UCSD-AML1 (cell line): ENCODE results near the gene FBXO34.
"Not testable (repeated sequence)": the region's sequence is repeated elsewhere in the genome, so short reads cannot be mapped to it uniquely, and the experiment has no call there.

Source experiments
- DNase-seq: peaks from one replicate; lab custom pipeline; 2025; ENCODE audit not compliant: unreplicated experiment; lab: John Stamatoyannopoulos, UW

FBXO34 gene

GRCh38 chr14:55381040-55381439 lies 109.8 kb downstream of the FBXO34 start:
- no peak for DNase-seq

- DNase-seq, result no peak
These were observed 110.3 kb downstream of the FBXO34 start for GRCh38 chr14:55381561-55381960.

- no peak for DNase-seq
These were observed 111.3 kb downstream of the FBXO34 start for GRCh38 chr14:55382483-55382882.

DNA sequence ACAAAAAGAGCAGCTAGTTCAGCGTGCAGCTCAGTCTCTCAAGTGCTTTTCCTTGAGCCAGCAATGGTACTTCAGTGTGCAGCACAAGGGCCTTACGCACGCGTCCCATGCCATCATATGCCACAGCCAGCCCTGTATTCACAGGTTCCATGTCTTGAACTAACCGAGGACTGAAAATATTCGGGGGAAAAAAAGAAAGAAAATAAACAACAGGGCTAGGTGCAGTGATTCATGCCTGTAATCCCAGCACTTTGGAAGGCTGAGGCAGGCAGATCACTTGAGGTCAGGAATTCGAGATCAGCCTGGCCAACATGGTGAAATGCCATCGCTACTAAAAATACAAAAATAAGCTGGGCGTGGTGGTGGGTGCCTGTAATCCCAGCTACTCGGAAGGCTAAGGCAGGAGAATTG lies 111.8 kb downstream of the FBXO34 start:
- not testable (repeated sequence) for DNase-seq

DNA sequence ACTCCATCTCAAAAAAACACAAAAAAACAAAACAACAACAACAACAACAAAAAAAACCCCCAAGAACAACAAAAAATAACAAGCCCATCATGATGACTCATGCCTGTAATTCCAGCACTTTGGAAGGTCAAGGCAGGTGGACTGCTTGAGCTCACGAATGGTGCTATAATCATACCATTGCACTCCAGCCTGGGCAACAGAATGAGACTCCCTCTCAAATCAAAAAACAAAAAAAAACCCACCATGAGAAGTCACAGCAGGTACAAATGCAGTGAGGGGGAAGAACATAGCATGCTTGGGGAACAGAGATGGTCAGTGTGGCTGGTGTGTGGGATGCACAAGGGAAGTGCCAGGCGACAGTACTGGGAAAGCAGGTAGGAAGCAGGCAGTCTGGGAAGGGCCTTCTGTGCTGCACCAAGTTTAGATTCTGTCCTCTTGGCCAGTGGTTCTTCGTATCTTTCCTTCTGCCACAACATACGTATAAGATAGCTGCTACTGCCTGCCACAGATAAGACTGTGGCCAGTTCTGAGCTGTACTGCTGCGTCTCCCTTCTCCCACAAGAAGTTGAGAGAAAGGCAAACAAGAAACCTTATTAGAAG lies 112.4 kb downstream of the FBXO34 start:
- peak; percentile 29 for DNase-seq

DNA sequence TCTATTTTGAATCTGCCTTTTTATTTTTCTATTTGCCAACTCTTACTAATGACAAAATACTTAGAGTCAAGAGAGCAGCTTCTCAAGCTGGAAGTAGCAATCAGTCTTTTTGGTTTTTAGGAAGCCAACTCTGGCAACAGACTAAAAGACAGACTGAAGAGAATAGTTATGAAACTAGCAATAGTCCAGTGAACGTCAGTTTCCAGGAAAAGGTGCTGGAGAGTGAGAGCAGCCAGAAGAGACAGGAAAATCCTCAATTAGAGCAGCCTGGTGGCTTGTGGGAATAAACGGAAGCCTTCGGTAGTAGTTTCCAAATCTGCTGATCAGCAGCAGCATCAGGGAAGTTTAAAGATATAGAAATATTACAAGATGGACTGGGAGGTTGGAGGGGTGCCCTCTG lies 113.3 kb downstream of the FBXO34 start:
- DNase-seq, result no peak

- DNase-seq, result no peak
These were observed 115.0 kb downstream of the FBXO34 start for GRCh38 chr14:55386037-55386808.

GRCh38 chr14:55387121-55387520 lies 115.9 kb downstream of the FBXO34 start:
- no peak for DNase-seq

GRCh38 chr14:55388160-55388559 lies 116.9 kb downstream of the FBXO34 start:
- DNase-seq, result no peak

DNA sequence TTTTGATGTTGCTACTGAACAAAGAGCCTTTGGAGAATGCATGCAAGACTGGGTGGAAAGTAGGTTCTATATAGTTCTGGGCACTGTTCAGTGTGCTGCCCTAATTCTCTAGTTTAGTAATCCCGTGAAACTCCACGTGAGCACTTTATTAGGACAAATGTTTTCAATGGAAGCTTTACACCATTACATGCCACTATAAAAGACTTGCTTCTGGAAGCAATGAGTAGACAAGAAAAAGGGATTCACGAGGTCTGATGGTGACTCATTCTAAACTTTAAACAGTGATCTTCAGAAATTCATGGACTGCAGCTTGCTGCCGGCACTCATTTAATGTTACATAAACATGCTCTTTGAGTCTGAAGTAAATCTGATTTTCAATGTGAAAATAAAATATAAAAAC lies 118.1 kb downstream of the FBXO34 start:
- DNase-seq, result no peak

DNA sequence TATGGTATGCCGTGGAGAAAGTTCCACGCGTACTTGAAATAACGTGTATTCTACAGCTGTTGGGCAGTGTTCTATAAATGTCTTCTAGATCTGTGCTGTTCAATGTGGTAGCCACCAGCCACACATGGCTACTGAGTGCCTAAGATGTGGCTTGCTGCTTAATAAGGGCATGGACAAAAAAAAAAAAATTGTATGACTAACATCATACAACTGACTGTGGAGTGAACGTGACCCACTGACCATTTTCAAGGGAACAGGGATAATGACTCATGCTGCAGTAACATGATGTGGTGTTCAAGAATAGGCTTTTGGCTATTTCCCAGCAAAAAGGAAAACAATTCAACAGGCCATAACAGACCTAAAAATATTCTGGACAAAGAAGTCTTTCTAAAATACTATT lies 127.5 kb downstream of the FBXO34 start:
- no peak for DNase-seq

- no peak for DNase-seq
These were observed 128.0 kb downstream of the FBXO34 start for GRCh38 chr14:55399183-55399582.

GRCh38 chr14:55399852-55400251 lies 128.6 kb downstream of the FBXO34 start:
- DNase-seq, result no peak

GRCh38 chr14:55401751-55402150 lies 130.5 kb downstream of the FBXO34 start:
- DNase-seq, result no peak
